Stimulated activated CD8-positive, alpha-beta memory T cell treated with anti-CD3 and anti-CD28 coated beads, Interleukin-4, amount 100 ng/mL, for 24 hours (primary cell): ENCODE measurements around the gene QSOX2.

ENCODE experiments used
- DNase-seq: peaks from one replicate; pipeline ENCODE4 v3.0.0-alpha.2; 2020; ENCODE audit warnings: low read depth

QSOX2 gene

DNA sequence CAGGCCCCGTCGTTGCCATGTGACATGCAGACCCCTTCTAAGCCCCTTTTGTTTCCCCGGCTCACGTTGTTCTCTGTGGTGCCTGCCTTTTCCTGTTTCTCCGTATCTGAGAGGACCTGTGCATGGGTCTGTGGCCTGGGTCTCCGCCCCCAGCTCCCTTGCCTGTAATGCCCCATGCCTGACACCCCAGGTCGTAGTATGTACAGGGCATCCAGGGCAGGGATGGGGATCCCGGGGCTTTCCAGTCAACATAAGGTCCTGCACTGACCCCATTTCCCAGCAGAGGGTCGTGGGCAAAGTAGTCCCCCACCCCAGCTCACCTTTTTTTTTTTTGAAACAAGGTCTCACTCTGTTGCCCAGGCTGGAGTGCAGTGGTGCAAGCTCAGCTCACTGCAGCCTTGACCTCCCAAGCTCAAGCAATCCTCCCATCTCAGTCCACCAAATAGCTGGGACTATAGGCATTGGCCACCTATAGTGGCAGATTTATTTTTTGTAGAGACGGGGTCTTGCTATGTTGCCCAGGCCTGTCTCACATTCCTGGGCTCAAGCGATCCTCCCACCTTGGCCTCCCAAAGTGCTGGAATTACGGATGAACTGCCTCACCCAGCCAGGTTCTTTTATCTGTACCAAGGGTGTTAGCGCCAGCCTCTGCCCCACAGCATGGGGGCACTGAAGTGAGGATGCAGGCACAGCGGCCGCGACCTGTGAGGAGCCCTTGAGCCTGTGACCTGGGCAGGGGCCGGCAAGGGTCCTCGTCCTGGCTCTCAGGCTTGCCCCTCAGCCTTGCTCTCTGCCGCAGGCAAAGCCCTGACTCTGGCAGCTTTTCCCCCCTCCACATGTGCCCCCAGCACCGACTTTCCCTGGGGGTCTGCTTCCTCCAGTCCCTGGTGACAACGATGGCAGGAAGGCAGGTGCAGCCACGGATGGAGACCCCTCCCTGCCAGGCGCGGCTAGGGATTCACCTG is 19.1 kb upstream of the QSOX2 start:
- DNase-seq, result no peak

DNA sequence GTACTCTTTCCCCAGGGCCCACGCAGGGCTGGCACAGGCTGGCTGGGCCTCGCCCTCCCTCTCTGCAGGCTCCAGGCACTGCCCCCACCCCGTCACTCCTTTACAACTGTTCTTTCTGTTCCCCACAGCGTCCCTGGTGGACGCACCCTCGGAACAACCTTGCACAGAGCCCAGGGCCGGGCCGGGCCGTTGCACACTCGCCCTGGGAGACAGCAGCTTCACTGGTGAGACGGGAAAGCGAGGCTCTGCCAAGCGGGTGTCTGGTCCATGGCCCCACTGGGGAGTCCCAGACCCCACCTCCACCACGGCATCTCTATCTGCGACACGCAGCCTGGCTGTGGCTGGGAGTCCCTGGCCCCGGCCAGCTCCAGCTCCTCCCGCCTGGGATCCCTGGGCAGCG is 18.4 kb upstream of the QSOX2 start:
- DNase-seq, result no peak

DNA sequence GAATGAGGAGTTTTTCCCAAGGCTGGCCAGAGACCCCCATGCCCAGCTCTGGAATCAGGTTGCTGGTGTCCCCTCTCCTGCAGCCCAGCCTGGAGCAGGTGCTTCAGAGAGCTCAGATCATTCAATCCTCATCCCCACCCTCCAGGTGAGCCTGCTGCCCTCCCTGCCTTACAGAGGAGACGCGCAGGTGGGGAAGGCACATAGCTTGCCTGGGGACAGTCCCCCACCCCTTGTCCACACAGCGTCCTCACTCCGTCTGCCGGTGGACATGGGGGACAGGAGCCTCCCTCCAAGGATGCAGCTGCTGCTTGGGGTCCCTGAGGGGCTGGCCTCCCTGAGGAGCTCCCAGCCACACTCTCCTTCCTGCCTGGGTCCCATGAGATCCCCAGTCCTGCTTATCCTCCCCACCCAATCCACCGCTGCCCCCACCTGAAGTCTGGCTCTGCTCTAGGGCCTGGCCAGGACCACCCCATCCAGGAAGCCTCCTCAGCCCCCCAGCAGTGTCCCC is 17.1 kb upstream of the QSOX2 start:
- DNase-seq, result no peak

DNA sequence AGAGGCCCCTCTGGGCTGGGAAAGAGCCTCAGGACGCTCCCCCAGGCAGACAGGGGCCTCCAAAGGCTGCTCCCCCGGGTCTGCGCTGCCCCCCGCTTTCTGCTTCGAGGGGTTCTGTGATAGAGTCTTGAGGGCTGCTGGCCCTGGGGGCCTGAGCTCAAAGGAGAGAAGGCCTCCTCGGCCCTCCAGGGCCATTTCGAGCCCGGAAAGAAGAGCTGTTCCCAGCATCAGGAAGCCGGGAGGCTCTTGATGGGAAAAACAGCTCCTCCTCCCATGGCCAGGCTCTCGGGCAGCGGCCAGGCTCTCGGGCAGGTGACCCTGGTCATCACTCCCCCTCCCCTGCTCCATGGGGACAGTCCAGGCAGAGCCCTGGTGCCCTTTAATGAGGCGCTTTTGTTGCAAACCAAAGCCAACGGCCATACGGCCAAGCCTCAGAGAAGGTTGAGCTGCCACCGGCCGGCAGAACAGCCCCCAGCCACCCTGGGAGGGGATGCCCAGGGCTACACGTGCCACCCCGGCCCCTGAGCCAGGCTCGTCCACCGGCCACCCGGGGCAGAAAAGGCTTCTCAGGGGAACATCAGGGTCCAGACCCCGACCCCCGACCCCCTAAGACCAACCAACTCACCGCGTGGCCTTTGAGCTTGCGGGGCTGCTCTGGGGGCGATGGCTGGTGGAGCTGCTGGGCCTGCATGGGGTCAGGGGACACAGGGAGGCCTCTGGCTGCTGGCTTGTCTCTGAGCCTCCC is 16.2 kb upstream of the QSOX2 start:
- DNase-seq, result no peak

DNA sequence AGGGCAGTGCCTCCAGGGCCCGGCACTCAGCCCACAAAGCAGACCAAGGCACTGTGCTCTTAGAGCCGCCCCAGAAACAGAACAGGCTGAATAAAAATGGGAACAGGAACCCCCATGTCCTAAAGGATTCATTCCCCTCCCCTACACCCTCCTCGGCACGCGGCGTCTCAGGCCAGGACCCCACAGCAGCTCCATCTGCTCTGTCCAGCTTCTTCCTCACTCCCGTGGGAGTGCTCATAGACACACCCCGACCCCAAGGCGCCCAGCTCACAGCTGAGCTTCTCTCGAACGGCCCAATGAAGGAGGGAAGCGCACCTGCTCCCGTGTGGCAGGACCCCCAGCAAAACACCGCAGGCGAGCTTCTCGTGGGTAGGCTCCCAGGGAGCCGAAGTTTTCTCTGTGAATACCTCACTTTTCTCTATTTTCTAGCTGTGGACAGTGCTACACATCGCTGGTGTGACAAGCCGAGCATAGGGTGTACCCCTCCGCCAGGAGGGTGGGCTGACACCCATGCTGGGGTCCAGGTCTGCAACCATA is 15.4 kb upstream of the QSOX2 start:
- DNase-seq, result no peak

DNA sequence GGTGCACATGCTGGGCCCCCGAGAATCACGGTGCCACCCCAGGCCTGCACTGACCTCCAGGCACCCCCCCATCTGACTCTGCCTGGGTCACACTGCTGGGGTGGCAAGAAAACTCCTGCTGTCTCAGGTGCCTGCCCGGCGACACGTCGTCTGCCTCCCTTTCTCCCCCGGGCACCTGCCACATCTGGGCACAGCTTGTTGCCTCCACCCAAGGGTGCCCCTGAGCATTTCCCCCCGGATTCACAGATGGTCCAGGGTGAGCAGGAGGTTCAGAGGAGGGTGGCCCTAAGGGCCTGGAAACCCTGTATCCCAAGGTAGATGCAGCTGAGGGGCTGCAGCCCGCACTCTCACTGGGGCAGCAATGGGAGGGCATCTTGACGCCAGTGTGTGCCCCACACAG is 14.9 kb upstream of the QSOX2 start:
- DNase-seq, result no peak

DNA sequence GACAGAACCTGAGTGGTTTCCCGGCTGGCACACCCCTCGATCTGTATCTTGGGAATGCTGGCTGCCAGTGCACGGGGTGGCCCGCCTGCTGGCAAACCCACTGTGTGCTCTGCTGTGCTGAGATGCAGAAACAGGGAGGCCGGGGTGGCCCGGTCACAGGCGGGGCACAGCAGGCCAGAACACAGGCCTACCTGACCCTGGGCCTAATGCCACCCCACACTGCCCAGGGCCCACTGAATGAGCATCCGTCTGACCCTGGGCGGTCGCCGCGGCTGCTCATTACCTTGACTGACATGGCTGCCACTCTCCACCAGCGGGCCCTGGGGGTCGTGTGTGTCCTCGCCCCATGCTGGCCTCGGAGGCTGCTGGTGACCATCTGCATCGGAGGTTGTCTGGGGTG is 14.2 kb upstream of the QSOX2 start:
- DNase-seq, result no peak

DNA sequence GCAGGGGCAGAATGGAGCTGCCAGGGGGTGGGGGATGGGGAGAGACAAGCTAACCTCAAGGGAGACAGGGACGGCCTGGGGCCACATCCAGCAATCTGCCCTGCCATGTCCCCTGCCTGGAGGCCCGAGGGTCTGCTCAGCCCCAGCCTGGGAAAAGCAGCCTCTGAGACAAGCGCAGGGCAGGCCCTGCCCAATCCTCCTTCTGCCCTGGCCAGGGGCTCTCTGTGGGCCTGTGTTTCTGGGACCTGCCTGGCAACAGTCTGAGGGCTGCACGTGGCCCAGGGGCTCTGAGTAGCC is 13.9 kb upstream of the QSOX2 start:
- DNase-seq, result no peak

DNA sequence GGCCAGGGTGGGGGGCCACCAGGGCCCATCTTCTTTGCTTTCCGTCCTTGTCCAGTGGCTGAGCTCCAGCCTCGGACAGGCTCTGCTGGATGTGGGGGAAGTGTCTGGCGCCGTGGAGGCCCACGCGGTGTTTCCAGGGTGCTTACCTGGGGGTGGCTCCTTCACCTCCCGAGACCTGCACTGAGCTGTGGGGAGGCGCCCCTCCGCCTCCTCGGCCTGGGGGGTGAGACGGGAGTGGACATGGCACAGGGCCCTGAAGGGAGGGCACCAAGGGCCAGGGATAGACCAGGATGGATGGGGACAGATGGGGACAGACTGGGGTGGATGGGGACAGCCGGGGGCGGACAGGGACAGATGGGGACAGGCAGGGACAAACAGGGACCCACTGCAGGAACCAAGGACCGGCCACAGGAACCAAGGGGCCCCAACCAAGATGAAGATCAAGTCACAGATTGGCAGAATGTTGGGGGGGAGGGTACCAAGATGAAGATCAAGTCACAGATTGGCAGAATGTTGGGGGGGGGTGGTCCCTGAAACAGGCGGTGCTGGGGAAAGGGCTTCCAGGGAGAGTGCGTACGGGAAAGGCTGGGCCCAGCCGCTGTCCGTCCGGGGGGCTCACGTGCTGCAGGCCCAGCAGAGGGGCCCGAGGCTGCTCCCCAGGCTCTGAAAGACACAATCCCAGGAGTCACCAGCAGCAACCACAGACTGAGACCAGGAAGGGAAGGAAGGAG is 13.3 kb upstream of the QSOX2 start:
- no peak for DNase-seq

DNA sequence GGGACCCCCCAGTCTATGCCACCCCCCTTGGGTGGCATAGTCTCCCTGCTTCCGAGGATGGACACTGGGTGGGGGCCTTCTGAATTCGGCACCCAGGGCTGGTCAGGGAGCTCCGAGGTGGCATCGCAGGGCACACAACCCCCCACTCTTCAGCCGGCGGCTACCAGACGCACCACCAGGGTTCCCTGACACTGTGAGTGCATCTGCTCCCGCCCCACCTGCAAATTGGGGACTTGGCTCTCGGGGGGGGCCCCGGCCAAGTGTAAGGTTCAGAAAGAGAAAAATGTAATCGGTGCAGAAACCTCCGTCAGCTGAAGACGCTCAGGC is 12.7 kb upstream of the QSOX2 start:
- DNase-seq, result no peak

DNA sequence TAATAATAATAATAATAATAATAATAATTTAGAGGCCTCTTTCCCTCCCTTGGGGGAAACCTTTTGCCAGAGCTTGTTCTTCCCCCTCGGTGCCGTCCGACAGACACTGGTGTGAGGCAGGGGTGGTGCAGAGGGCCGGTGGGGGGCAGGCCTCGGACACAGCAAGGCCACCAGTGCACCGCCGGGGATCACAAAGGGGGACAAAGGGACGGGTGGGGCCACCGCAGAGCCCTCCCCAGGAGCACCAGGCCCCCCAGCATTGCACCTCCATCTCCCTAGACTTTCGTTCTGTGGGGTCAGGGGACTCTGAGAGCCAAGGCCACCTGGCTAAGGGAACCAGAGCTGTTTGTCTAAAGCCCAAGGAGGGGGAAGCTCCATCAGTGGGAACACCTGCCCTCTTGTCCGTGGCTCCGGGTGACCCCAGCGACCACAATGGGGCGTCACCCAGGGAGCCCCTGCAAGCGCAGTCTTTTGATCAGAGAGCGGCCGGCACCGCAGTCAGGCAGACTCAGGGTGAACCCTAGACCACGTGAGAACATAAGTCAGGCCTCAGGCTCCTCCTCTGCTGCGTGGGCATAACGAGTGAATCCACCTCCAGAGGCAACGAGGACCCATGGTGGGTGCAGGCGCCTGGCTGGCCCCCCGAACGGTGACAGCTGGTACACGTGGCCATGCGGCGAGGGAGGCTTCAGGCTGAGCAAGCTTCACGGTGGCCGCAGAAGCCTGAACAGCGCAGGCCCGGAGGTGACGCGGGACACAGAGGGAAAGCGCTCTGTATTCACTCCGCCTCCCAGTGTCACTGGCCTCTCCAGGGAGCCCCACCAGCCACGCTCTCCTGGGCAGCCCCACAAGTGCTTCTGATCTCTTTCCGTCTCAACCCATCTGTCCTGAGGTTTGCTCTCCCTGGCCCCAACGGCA is 12.0 kb upstream of the QSOX2 start:
- DNase-seq, result no peak

DNA sequence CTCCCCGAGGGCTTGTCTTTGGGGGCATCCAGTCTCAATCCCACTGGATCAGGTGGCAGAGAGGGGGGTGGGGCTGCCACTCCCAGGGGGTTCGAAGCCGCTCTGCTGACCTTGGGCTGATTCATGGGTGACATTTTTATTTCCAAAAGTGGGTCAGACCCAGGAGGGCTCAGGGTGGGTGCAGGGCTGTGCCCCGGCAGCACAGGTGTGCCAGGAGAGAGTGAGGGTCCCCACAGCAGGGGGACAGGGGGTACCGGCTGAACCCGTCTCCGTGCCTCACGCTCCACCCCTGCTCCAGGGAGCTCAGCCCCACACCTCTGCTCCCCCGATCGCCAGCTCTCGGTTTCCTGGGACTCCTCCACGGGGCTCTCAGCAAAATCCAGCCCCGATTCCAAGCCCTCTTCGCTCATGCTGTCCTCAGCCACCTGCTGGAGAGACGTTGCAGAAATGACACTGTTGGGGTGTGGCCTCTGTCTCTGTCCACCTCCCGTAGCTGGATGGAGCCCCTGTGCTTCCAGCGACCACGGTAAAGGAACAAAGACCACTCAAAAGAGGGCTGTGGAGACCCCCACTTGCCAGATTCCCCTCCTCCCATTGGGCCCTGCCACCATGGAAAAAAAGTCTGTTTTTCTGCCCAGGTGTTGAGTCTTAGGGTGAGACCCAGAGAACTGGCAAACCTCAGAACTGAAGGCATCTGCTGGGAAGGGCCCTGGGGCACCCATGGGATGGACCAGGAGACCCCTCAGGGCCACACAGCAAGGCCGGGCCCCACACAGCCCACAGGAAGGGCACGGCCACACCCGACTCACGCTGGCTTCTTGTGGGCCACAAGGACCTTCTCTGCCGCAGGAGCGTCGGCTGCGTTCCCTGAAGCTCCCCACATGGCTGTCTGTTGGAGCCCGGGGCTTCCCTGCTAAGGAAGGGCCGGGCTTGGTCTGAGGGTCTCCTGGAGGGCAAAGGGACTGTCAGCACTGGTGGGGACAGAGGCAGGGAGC is 10.6 kb upstream of the QSOX2 start:
- DNase-seq, result no peak

DNA sequence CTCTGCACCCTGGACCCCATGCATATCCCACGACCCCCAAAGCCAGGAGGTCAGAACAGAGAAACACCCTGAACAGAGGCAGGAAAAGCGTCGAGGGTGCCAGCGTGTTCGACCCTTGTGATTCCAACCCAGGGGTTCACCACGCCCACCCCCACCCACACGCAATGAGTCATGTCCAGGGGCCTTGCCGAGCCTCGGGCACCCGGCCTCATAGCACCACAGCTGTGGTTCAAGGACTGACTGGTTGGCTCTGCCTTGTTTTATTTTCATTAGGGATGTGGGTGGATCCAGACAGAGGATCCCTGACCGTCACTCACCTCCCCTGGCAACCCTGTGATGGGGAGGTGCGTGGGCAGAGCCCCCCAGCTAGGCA is 9.5 kb upstream of the QSOX2 start:
- peak; percentile 18 for DNase-seq

DNA sequence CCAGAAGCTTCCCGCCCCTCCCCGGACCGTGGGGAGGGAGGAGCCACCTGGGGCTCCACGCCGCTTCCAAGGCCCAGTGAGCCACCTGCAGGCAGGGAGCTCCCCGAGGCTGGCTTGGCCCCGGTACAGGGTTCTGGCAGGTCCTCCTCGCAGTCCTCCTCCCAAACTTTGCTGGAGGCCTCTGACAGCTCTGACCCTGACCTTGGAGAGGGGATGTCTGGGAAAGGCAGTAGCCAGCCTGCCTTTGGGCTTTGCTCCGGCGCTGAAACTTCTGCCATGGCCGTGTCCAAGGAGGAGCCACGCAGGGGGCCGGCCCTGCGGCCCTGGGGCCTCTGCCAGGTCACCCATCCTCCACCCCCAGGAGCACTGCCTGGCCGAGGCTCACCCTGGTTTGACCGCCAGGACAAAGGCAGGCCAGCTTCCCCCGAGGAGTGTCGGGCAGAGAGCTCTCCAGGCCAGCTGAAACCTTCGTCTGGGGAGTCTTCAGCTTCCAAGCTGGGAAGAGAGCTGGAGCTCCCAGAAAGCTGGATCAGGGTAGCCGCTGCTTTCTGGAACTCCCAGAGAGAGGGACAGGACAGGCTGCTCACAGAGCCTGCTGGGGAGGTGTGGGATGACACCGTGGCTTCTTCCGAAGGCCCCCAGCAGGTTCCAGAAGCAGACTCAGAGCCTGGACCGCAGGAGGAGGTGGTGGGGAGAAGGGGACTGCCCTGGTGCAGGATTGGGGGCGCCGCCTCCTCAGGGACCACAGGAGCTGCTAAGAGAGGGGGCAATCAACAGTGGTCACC is 9.0 kb upstream of the QSOX2 start:
- no peak for DNase-seq

DNA sequence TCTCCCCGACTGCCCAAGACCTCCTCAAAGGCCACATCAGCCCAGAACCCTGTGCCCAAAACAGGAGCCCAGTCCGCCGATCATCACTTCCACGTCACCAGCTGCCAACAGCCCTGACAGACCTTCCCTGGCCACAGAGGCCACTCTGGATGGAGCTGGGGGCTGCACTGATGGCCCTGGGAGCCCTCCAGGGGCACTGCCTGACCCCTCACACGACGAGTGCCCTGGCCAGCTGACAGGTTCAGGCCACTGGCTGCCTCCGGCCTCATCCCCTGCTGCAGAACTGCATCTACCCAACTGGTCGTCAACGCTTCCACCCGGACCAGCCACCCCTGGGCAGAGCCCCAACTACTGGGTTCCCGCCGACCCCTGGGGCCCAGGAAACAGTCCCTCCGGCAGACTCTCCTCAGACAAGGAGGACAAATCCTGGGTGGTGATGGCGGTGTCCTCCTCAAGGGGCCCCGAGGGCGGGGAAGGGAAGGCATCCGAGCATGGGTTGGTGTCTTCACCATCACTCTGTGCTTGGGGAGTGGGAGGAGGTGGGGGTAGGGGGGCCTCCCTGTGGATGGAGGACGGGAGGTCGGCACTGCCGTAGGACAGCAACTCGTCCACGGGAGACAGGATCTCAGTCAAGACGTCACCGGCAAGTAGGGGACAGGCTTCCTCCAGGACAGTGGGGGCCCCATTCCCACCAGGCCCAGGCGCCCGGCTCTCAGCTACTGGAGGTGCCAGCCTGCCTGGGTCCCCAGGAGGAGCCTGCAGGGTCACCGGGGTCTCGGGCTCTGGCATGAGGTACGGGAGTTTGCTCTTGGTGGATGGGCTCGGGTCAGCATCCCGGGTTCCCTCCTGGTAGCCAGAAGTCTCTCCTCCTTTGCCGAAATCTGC is 7.9 kb upstream of the QSOX2 start:
- no peak for DNase-seq

DNA sequence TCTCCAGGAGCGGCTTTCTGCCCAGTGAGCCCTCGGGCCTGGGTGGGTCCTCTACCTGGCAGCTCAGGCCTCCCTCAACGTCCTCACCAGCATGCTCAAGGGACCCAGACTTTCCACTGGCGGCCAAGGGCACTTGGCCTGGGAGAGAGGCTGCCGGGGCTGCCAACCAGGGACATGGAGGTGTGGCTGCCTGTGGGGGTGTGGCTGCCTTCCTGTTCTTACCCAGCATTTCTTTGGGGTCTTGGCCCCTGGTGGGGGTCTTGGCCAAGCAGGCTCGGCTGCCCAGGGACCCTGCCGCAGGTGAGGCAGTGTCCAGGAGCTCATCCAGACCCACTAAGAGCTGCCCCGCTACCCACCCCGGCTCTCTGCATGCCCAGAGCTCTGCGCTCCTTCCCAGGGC is 7.2 kb upstream of the QSOX2 start:
- DNase-seq, result no peak

DNA sequence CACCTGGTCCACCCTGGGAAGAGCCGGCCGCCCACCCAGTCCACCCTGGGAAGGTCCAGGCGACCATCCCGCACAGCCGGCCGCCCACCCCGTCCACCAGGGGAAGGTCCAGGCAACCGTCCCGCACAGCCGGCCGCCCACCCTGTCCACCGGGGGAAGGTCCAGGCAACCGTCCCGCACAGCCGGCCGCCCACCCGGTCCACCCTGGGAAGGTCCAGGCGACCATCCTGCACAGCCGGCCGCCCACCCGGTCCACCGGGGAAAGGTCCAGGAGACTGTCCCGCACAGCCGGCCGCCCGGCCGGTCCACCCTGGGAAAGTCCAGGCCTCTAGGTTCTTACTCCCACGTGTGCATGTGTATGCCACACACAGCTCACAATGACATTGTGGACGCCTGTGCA is 6.7 kb upstream of the QSOX2 start:
- no peak for DNase-seq
